ENCODE data around the gene EEF1AKMT1.

- no peak for TF ChIP-seq CTCF (IDR thresholded peaks at IDR 0.05)
- TF ChIP-seq POLR2A (IDR thresholded peaks at IDR 0.05) = no peak
- TF ChIP-seq EP300 (IDR thresholded peaks at IDR 0.05) = no peak
Observed at GRCh38 chr13:20789665-20790064, 15.9 kb upstream of the EEF1AKMT1 start.
